ENCODE results near the gene LRFN3. TPM values are rescaled to one million over a fixed set of nuclear protein-coding genes. Genes with fewer than 3 reads are reported as not detected.

Gene LRFN3
- total RNA-seq, 4 donors from 2014 or later = 12.1 to 48.6 (median 16.6) TPM

- Histone ChIP-seq H3K9me3 (no peaks in the 10 kb centered on the region), H3K27me3 (no peaks in the 10 kb centered on the region), H3K27ac (no peak overlapping the region), H3K4me3 (no peak overlapping the region), H3K4me1 (peaks cover 6 to 26% (median 17%) of the 10 kb centered on the region in 4 donors), H3K36me3 (no peaks in the 10 kb centered on the region)
- no peak for DNase-seq
- WGBS, 2 donors (ENCODE audit: low coverage in 1 of 2) = 0 to 9% methylated on average over 2 to 9 of the region's 9 CpGs
- intact Hi-C loops (cut with DNase I; ENCODE audit: low total_unique reads) = loop anchor here (5.0 to 10.0 kb wide), 2 partner anchors 50 to 187 kb away; partner anchors contain the start of genes IGFLR1, LIN37, PSENEN and U2AF1L4
- no peak for TF ChIP-seq EP300 (IDR thresholded peaks at IDR 0.05; ENCODE audit: low read depth)
- TF ChIP-seq POLR2A (IDR thresholded peaks at IDR 0.05) = no peak
- TF ChIP-seq POLR2AphosphoS5 (IDR thresholded peaks at IDR 0.05) = no peak
- no peak for TF ChIP-seq CTCF (IDR thresholded peaks at IDR 0.05)
- in situ Hi-C loops (cut with MboI; ENCODE audit: low pct_ligation_motif_present in 1 of 4, low pct_unique_long_range_greater_than_20kb in 1 of 4, low sequenced_read_pairs in 3 of 4) = loop anchor here (5.0 to 10.0 kb wide), 3 partner anchors 47 to 237 kb away; no protein-coding TSS in a partner anchor
These were observed 4.3 kb upstream of the LRFN3 start for GRCh38 chr19:35931874-35932202.

- H3K27me3 ChIP-seq = no peaks in the 10 kb centered on the region
- H3K4me3 ChIP-seq = no peak overlapping the region
- TF ChIP-seq POLR2A (IDR thresholded peaks at IDR 0.05) (no peak), POLR2AphosphoS5 (IDR thresholded peaks at IDR 0.05) (no peak), EP300 (IDR thresholded peaks at IDR 0.05; ENCODE audit: low read depth) (no peak), CTCF (IDR thresholded peaks at IDR 0.05) (no peak)
- H3K4me1 ChIP-seq = peaks cover 6 to 31% (median 23%) of the 10 kb centered on the region in 4 donors
- intact Hi-C loops (cut with DNase I; ENCODE audit: low total_unique reads) (loop anchor here (5.0 to 10.0 kb wide), 2 partner anchors 50 to 188 kb away; partner anchors contain the start of genes IGFLR1, LIN37, PSENEN and U2AF1L4), in situ Hi-C loops (cut with MboI; ENCODE audit: low pct_ligation_motif_present in 1 of 4, low pct_unique_long_range_greater_than_20kb in 1 of 4, low sequenced_read_pairs in 3 of 4) (loop anchor here (5.0 to 10.0 kb wide), 3 partner anchors 48 to 238 kb away; no protein-coding TSS in a partner anchor)
- no peaks in the 10 kb centered on the region for H3K9me3 ChIP-seq
- no peak for DNase-seq
- 37 to 66% methylated on average over 2 to 7 of the region's 7 CpGs for WGBS, 2 donors (ENCODE audit: low coverage in 1 of 2)
- H3K27ac ChIP-seq = no peak overlapping the region
- H3K36me3 ChIP-seq = no peaks in the 10 kb centered on the region
These were observed 3.8 kb upstream of the LRFN3 start for GRCh38 chr19:35932291-35932936.

DNA sequence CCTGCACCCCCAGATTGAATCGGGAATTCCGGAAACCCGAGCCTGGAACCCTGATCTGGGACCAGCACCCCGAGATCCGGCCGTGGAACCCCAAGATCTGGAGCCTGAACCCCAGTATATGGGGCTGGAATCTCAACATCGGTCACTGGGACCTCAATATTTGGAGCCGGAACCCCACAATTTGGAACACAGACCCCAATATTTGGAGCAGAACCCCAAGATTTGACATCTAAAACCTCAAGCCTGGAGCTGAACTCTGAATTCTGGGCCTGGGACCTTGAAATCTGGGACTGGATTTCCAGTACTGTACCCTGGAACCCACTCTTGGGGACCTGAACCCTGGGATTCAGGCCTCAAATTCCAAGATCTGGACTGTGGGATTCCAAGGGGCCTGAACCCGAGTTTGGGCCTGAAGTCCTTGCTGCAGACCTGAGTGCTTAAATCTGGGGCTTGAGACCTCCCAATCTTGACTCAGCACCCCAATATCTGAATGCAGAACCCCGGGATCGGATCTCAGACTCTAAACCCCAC lies 629 bp downstream of the LRFN3 start:
- Histone ChIP-seq H3K27ac (peak overlapping the region; percentile 78 to 90 (median 82)), H3K36me3 (no peaks in the 10 kb centered on the region), H3K4me3 (peak overlapping the region; percentile 64 to 93 (median 77)), H3K9me3 (no peaks in the 10 kb centered on the region), H3K27me3 (no peaks in the 10 kb centered on the region), H3K4me1 (peaks cover 12 to 34% (median 33%) of the 10 kb centered on the region in 4 donors)
- 18% methylated on average over 10 of the region's 11 CpGs; no CpG with 5 or more reads in 1 of the 2 donors for WGBS, 2 donors (ENCODE audit: low coverage in 1 of 2)
- no peak for TF ChIP-seq CTCF (IDR thresholded peaks at IDR 0.05)
- TF ChIP-seq POLR2AphosphoS5 (IDR thresholded peaks at IDR 0.05) = no peak
- no peak for TF ChIP-seq EP300 (IDR thresholded peaks at IDR 0.05; ENCODE audit: low read depth)
- no peak for TF ChIP-seq POLR2A (IDR thresholded peaks at IDR 0.05)
- in situ Hi-C loops (cut with MboI; ENCODE audit: low pct_ligation_motif_present in 1 of 4, low pct_unique_long_range_greater_than_20kb in 1 of 4, low sequenced_read_pairs in 3 of 4) (loop anchor here in 3 of 4 donors (10.0 kb wide), 2 partner anchors 52 to 242 kb away; no protein-coding TSS in a partner anchor), intact Hi-C loops (cut with DNase I; ENCODE audit: low total_unique reads) (loop anchor here (10.0 kb wide), 1 partner anchor 192 kb away; the partner anchor contains the start of genes IGFLR1, LIN37, PSENEN and U2AF1L4)
- DNase-seq = no peak

Data from transverse colon (tissue), 4 donors.